Measurements from ENCODE around the gene LGALS9.
A peak's percentile ranks its signal among the peaks of the same experiment; 100 is the strongest.
"Not testable (repeated sequence)": the region's sequence is repeated elsewhere in the genome, so short reads cannot be mapped to it uniquely, and the experiment has no call there.

Gene LGALS9

GRCh38 chr17:27650836-27651235 is 19.8 kb downstream of the LGALS9 start:
- H3K4me3 ChIP-seq (ENCODE audit: low read depth, low read length), result no peak overlapping the region
- no peaks in the 10 kb centered on the region for H3K79me2 ChIP-seq
- H3K27me3 ChIP-seq (ENCODE audit: control insufficient read depth, insufficient read depth, low read length), result no peaks in the 10 kb centered on the region
- H3K9ac ChIP-seq, result no peak overlapping the region
- no peak overlapping the region for H3K4me2 ChIP-seq (ENCODE audit: low read length)
- H3K36me3 ChIP-seq (ENCODE audit: control insufficient read depth, insufficient read depth, low read length), result no peaks in the 10 kb centered on the region
- no peaks in the 10 kb centered on the region for H3K4me1 ChIP-seq
- no peak for TF ChIP-seq CTCF (IDR thresholded peaks at IDR 0.05)
- no peak overlapping the region for H3K27ac ChIP-seq
- H3K9me3 ChIP-seq (ENCODE audit: control insufficient read depth, low read length), result no peaks in the 10 kb centered on the region
- H2AFZ ChIP-seq, result no peak overlapping the region

GRCh38 chr17:27651411-27652345 is 20.7 kb downstream of the LGALS9 start:
- peak; percentile 90 for TF ChIP-seq CTCF (IDR thresholded peaks at IDR 0.05)
- Histone ChIP-seq H3K4me1 (no peaks in the 10 kb centered on the region), H3K9ac (no peak overlapping the region), H3K4me3 (ENCODE audit: low read depth, low read length) (no peak overlapping the region), H3K36me3 (ENCODE audit: control insufficient read depth, insufficient read depth, low read length) (no peaks in the 10 kb centered on the region), H3K9me3 (ENCODE audit: control insufficient read depth, low read length) (no peaks in the 10 kb centered on the region), H3K27me3 (ENCODE audit: control insufficient read depth, insufficient read depth, low read length) (no peaks in the 10 kb centered on the region), H2AFZ (no peak overlapping the region), H3K79me2 (no peaks in the 10 kb centered on the region), H3K4me2 (ENCODE audit: low read length) (no peak overlapping the region), H3K27ac (no peak overlapping the region)

- not testable (repeated sequence) for H2AFZ ChIP-seq; H3K9ac ChIP-seq; H3K4me3 ChIP-seq (ENCODE audit: low read depth, low read length); H3K27ac ChIP-seq; H3K4me1 ChIP-seq; H3K4me2 ChIP-seq (ENCODE audit: low read length); H3K9me3 ChIP-seq (ENCODE audit: control insufficient read depth, low read length); H3K79me2 ChIP-seq; H3K36me3 ChIP-seq (ENCODE audit: control insufficient read depth, insufficient read depth, low read length); H3K27me3 ChIP-seq (ENCODE audit: control insufficient read depth, insufficient read depth, low read length)
These were observed 22.5 kb downstream of the LGALS9 start for GRCh38 chr17:27653449-27653971.

GRCh38 chr17:27654136-27654535 is 23.1 kb downstream of the LGALS9 start:
- no peaks in the 10 kb centered on the region for H3K9me3 ChIP-seq (ENCODE audit: control insufficient read depth, low read length)
- TF ChIP-seq CTCF (IDR thresholded peaks at IDR 0.05), result no peak
- no peak overlapping the region for H3K9ac ChIP-seq
- H3K36me3 ChIP-seq (ENCODE audit: control insufficient read depth, insufficient read depth, low read length), result no peaks in the 10 kb centered on the region
- no peaks in the 10 kb centered on the region for H3K4me1 ChIP-seq
- H2AFZ ChIP-seq, result no peak overlapping the region
- H3K27me3 ChIP-seq (ENCODE audit: control insufficient read depth, insufficient read depth, low read length), result no peaks in the 10 kb centered on the region
- no peaks in the 10 kb centered on the region for H3K79me2 ChIP-seq
- no peak overlapping the region for H3K4me3 ChIP-seq (ENCODE audit: low read depth, low read length)
- H3K27ac ChIP-seq, result no peak overlapping the region
- H3K4me2 ChIP-seq (ENCODE audit: low read length), result no peak overlapping the region

- no peaks in the 10 kb centered on the region for H3K27me3 ChIP-seq (ENCODE audit: control insufficient read depth, insufficient read depth, low read length)
- no peaks in the 10 kb centered on the region for H3K4me1 ChIP-seq
- H3K9me3 ChIP-seq (ENCODE audit: control insufficient read depth, low read length), result no peaks in the 10 kb centered on the region
- peak overlapping the region; percentile 41 for H2AFZ ChIP-seq
- no peak overlapping the region for H3K4me2 ChIP-seq (ENCODE audit: low read length)
- no peak overlapping the region for H3K27ac ChIP-seq
- no peak overlapping the region for H3K9ac ChIP-seq
- H3K36me3 ChIP-seq (ENCODE audit: control insufficient read depth, insufficient read depth, low read length), result no peaks in the 10 kb centered on the region
- TF ChIP-seq CTCF (IDR thresholded peaks at IDR 0.05), result peak; percentile 91
- H3K79me2 ChIP-seq, result no peaks in the 10 kb centered on the region
- H3K4me3 ChIP-seq (ENCODE audit: low read depth, low read length), result no peak overlapping the region
These were observed 23.9 kb downstream of the LGALS9 start for GRCh38 chr17:27654654-27655524.

- not testable (repeated sequence) for H3K27me3 ChIP-seq (ENCODE audit: control insufficient read depth, insufficient read depth, low read length); H3K4me3 ChIP-seq (ENCODE audit: low read depth, low read length); H3K9ac ChIP-seq; H2AFZ ChIP-seq; H3K79me2 ChIP-seq; H3K27ac ChIP-seq; H3K36me3 ChIP-seq (ENCODE audit: control insufficient read depth, insufficient read depth, low read length); H3K9me3 ChIP-seq (ENCODE audit: control insufficient read depth, low read length); H3K4me1 ChIP-seq; H3K4me2 ChIP-seq (ENCODE audit: low read length)
These were observed 24.6 kb downstream of the LGALS9 start for GRCh38 chr17:27655525-27656111.

GRCh38 chr17:27656620-27657019 is 25.6 kb downstream of the LGALS9 start:
- H3K4me3 ChIP-seq (ENCODE audit: low read depth, low read length); H3K4me2 ChIP-seq (ENCODE audit: low read length); H3K36me3 ChIP-seq (ENCODE audit: control insufficient read depth, insufficient read depth, low read length): not testable (repeated sequence)

More at GRCh38 chr17:27656620-27657019, 25.6 kb downstream of the LGALS9 start:
- not testable (repeated sequence) for H3K27me3 ChIP-seq (ENCODE audit: control insufficient read depth, insufficient read depth, low read length); H3K4me1 ChIP-seq; H2AFZ ChIP-seq; H3K9me3 ChIP-seq (ENCODE audit: control insufficient read depth, low read length); H3K79me2 ChIP-seq; H3K27ac ChIP-seq; H3K9ac ChIP-seq
